ENCODE measurements around the gene SLC1A6.

The SLC1A6 gene

DNA sequence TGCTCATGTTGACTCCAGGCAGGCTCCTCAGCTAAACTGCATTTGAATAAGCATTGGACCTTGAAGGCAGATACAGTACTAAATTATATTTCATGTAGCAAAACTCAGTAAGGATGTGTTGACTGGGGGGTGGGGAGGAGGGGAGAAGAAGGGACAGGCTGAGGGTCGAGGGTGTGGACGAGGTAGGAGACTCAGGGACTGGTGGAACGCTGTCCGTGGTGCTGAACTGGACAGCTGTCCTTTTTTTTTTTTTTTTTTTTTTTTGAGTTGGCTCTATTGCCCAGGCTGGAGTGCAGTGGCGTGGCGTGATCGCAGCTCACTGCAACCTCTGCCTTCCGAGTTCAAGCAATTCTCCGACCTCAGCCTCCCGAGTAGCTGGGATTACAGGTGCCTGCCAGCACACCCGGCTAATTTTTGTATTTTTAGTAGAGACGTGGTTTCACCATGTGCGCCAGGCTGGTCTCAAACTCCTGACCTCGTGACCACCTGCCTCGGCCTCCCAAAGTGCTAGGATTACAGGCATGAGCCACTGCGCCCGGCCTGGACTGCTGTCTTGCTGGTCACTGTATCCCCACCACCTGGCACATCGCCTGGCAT lies 36.4 kb upstream of the SLC1A6 start:
- no peaks in the 10 kb centered on the region for H3K27me3 ChIP-seq (replicated peaks; ENCODE audit: control insufficient read depth, insufficient read depth, low read length)

DNA sequence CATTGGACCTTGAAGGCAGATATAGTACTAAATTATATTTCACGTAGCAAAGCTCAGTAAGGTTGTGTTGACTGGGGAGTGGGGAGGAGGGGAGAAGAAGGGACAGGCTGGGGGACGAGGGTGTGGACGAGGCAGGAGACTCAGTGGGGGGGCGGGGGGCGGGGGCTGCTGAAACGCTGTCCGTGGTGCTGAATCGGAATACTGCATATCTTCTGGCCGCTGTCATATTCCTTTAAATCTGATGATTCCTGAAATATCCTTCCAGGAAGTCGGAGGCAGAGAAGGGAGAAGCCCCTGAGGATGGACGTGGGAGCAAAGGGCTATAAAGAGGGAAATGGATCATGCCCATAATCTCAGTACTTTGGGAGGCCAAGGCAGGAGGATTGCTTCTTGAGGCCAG lies 34.9 kb upstream of the SLC1A6 start:
- no peaks in the 10 kb centered on the region for H3K36me3 ChIP-seq (ENCODE audit: control insufficient read depth, insufficient read depth, low read length)
- TF ChIP-seq, protein P1, sequence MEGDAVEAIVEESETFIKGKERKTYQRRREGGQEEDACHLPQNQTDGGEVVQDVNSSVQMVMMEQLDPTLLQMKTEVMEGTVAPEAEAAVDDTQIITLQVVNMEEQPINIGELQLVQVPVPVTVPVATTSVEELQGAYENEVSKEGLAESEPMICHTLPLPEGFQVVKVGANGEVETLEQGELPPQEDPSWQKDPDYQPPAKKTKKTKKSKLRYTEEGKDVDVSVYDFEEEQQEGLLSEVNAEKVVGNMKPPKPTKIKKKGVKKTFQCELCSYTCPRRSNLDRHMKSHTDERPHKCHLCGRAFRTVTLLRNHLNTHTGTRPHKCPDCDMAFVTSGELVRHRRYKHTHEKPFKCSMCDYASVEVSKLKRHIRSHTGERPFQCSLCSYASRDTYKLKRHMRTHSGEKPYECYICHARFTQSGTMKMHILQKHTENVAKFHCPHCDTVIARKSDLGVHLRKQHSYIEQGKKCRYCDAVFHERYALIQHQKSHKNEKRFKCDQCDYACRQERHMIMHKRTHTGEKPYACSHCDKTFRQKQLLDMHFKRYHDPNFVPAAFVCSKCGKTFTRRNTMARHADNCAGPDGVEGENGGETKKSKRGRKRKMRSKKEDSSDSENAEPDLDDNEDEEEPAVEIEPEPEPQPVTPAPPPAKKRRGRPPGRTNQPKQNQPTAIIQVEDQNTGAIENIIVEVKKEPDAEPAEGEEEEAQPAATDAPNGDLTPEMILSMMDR (IDR thresholded peaks at IDR 0.05; ENCODE audit: insufficient read depth, low read length, poor library complexity, severe bottlenecking), result no peak
- H3K27me3 ChIP-seq (replicated peaks; ENCODE audit: control insufficient read depth, insufficient read depth, low read length), result no peaks in the 10 kb centered on the region
- no peak for DNase-seq (ENCODE audit: extremely low read depth, insufficient read length)
- H3K4me3 ChIP-seq (replicated peaks; ENCODE audit: low read depth, low read length), result no peak overlapping the region

More for the DNA sequence above, 36.4 kb upstream of the SLC1A6 start:
- no peak for DNase-seq (ENCODE audit: extremely low read depth, insufficient read length)
- Histone ChIP-seq H3K4me3 (replicated peaks; ENCODE audit: low read depth, low read length) (no peak overlapping the region), H3K36me3 (ENCODE audit: control insufficient read depth, insufficient read depth, low read length) (no peaks in the 10 kb centered on the region)
- TF ChIP-seq, protein P1 (IDR thresholded peaks at IDR 0.05; ENCODE audit: insufficient read depth, low read length, poor library complexity, severe bottlenecking), result no peak

DNA sequence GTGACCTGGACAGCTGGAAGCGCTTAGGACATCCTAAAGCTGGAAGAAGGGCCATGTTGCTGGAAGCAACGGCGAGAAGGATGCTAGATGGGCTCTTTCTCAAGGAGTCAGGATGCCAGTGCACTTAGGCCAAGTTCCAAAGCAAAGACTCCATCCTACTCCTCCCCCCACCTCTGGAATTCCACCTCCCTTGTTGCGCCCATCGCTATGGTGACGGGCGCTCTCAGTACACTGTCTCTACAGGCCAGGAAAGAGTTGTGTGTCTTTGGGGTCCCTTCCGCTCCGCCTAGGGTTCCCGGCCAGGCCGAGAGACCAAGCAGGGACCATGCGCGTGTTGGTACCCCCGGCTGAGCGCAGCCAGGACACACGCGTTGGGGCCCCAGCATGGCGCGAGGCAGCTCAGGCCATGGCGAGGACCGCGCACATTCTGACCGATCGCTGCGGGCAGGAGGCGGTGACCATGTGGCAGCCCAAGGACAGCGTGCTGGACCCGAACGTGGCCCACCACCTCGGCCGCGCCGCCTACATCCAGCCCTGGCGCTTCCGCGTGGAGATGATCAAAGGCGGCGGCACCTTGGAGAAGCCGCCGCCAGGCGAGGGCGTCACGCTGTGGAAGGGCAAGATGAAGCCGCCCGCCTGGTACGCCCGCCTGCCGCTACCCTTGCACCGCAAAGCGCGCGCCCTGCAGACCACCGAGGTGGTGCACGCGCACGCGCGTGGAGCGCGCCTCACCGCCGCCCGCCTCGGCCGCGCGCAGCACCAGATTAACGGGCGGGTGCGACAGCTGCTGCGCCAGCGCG lies 31.0 kb upstream of the SLC1A6 start:
- no peak overlapping the region for H3K4me3 ChIP-seq (replicated peaks; ENCODE audit: low read depth, low read length)
- TF ChIP-seq, protein P1 (IDR thresholded peaks at IDR 0.05; ENCODE audit: insufficient read depth, low read length, poor library complexity, severe bottlenecking), result no peak
- DNase-seq (ENCODE audit: extremely low read depth, insufficient read length), result no peak
- H3K27me3 ChIP-seq (replicated peaks; ENCODE audit: control insufficient read depth, insufficient read depth, low read length), result no peaks in the 10 kb centered on the region
- H3K36me3 ChIP-seq (ENCODE audit: control insufficient read depth, insufficient read depth, low read length), result no peaks in the 10 kb centered on the region

DNA sequence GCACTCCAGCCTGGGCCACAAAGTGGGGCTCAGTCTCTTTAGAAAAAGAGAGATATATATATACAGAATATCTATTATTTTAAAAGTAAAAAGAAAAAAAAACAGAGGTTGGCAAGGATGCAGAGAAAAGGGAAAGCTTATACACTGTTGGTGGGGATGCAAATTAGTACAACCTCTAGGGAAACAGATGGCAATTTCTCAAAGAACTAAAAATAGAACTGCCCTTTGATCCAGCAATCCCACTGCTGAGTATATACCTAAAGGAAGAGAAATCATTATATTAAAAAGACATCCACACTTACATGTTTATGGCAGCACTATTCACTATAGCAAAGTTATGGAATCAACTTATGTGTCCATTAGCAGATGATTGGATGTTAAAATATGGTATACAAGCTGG lies 28.6 kb upstream of the SLC1A6 start:
- H3K27me3 ChIP-seq (replicated peaks; ENCODE audit: control insufficient read depth, insufficient read depth, low read length), result no peaks in the 10 kb centered on the region
- DNase-seq (ENCODE audit: extremely low read depth, insufficient read length), result no peak
- no peaks in the 10 kb centered on the region for H3K36me3 ChIP-seq (ENCODE audit: control insufficient read depth, insufficient read depth, low read length)
- TF ChIP-seq, protein P1 (IDR thresholded peaks at IDR 0.05; ENCODE audit: insufficient read depth, low read length, poor library complexity, severe bottlenecking), result no peak
- H3K4me3 ChIP-seq (replicated peaks; ENCODE audit: low read depth, low read length), result no peak overlapping the region

DNA sequence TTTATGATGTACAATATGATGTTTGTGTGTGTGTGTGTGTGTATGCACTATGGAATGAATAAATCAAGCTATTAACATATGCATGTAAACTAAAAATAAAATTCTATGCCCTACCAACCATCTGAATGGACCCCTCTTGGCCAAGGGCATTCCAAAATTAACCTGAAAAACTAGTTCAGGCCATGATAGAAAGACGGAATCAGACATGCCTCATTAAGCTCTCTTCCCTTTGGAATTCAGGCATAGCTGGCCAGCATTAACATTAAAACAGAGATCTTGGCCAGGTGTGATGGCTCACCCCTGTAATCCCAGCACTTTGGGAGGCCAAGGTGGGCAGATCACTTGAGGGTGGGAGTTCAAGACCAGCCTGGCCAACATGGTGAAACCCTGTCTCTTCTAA lies 18.3 kb upstream of the SLC1A6 start:
- TF ChIP-seq, protein P1 (IDR thresholded peaks at IDR 0.05; ENCODE audit: insufficient read depth, low read length, poor library complexity, severe bottlenecking), result no peak
- H3K27me3 ChIP-seq (replicated peaks; ENCODE audit: control insufficient read depth, insufficient read depth, low read length), result no peaks in the 10 kb centered on the region; the same call in 1 of the 2 replicates

More for the DNA sequence above, 18.3 kb upstream of the SLC1A6 start:
- Histone ChIP-seq H3K4me3 (replicated peaks; ENCODE audit: low read depth, low read length) (no peak overlapping the region), H3K36me3 (ENCODE audit: control insufficient read depth, insufficient read depth, low read length) (no peaks in the 10 kb centered on the region)
- no peak for DNase-seq (ENCODE audit: extremely low read depth, insufficient read length)
